Measurements from ENCODE around the gene NAA25.
"Not testable (repeated sequence)": the region's sequence is repeated elsewhere in the genome, so short reads cannot be mapped to it uniquely, and the experiment has no call there.

The NAA25 gene

GRCh38 chr12:112111931-112112330, 3.3 kb upstream of the NAA25 start:
- no peak for ATAC-seq (ENCODE audit: insufficient read depth, low read depth)
- no peak overlapping the region for H3K4me3 ChIP-seq (ENCODE audit: low read depth in 1 of 2, low read length in 2 of 2)

GRCh38 chr12:112110787-112111662, 2.4 kb upstream of the NAA25 start:
- not testable (repeated sequence) for H3K4me3 ChIP-seq (ENCODE audit: low read depth in 1 of 2, low read length in 2 of 2); H3K27ac ChIP-seq (ENCODE audit: low read length); H3K36me3 ChIP-seq (ENCODE audit: insufficient read depth, low read length); H2AFZ ChIP-seq (ENCODE audit: low read depth, low read length); H3K9ac ChIP-seq (ENCODE audit: low read depth, low read length); H3K4me2 ChIP-seq (ENCODE audit: insufficient read depth, low read length); H3K27me3 ChIP-seq (ENCODE audit: insufficient read depth, low read length, poor library complexity); ATAC-seq (ENCODE audit: insufficient read depth, low read depth); DNase-seq; H3K9me3 ChIP-seq (ENCODE audit: insufficient read depth, low read length, severe bottlenecking)
- H3K4me1 ChIP-seq (ENCODE audit: insufficient read depth, low read length), result peaks cover 28% of the 10 kb centered on the region
- peaks cover 31% of the 10 kb centered on the region for H3K79me2 ChIP-seq (ENCODE audit: insufficient read depth, low read length)
- H4K20me1 ChIP-seq (ENCODE audit: insufficient read depth, low read length), result peaks cover 21% of the 10 kb centered on the region

More at GRCh38 chr12:112111931-112112330, 3.3 kb upstream of the NAA25 start:
- no peak overlapping the region for H3K27ac ChIP-seq (ENCODE audit: low read length)
- DNase-seq, result no peak
- no peaks in the 10 kb centered on the region for H3K27me3 ChIP-seq (ENCODE audit: insufficient read depth, low read length, poor library complexity)
- peaks cover 28% of the 10 kb centered on the region for H3K4me1 ChIP-seq (ENCODE audit: insufficient read depth, low read length)
- H4K20me1 ChIP-seq (ENCODE audit: insufficient read depth, low read length), result peaks cover 12% of the 10 kb centered on the region
- peaks cover 22% of the 10 kb centered on the region for H3K79me2 ChIP-seq (ENCODE audit: insufficient read depth, low read length)
- H3K9ac ChIP-seq (ENCODE audit: low read depth, low read length), result no peak overlapping the region
- no peaks in the 10 kb centered on the region; the same call in 1 of the 2 replicates for H3K36me3 ChIP-seq (ENCODE audit: insufficient read depth, low read length)
- H3K9me3 ChIP-seq (ENCODE audit: insufficient read depth, low read length, severe bottlenecking), result no peaks in the 10 kb centered on the region
- no peak overlapping the region for H3K4me2 ChIP-seq (ENCODE audit: insufficient read depth, low read length)
- no peak overlapping the region for H2AFZ ChIP-seq (ENCODE audit: low read depth, low read length)
- TF ChIP-seq, protein P1, sequence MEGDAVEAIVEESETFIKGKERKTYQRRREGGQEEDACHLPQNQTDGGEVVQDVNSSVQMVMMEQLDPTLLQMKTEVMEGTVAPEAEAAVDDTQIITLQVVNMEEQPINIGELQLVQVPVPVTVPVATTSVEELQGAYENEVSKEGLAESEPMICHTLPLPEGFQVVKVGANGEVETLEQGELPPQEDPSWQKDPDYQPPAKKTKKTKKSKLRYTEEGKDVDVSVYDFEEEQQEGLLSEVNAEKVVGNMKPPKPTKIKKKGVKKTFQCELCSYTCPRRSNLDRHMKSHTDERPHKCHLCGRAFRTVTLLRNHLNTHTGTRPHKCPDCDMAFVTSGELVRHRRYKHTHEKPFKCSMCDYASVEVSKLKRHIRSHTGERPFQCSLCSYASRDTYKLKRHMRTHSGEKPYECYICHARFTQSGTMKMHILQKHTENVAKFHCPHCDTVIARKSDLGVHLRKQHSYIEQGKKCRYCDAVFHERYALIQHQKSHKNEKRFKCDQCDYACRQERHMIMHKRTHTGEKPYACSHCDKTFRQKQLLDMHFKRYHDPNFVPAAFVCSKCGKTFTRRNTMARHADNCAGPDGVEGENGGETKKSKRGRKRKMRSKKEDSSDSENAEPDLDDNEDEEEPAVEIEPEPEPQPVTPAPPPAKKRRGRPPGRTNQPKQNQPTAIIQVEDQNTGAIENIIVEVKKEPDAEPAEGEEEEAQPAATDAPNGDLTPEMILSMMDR (IDR thresholded peaks at IDR 0.05; ENCODE audit: borderline replicate concordance, extremely low read depth, low read length, poor library complexity, severe bottlenecking), result no peak
- TF ChIP-seq EZH2 (IDR thresholded peaks at IDR 0.05; ENCODE audit: borderline replicate concordance, low read depth, low read length, severe bottlenecking), result no peak

DNA sequence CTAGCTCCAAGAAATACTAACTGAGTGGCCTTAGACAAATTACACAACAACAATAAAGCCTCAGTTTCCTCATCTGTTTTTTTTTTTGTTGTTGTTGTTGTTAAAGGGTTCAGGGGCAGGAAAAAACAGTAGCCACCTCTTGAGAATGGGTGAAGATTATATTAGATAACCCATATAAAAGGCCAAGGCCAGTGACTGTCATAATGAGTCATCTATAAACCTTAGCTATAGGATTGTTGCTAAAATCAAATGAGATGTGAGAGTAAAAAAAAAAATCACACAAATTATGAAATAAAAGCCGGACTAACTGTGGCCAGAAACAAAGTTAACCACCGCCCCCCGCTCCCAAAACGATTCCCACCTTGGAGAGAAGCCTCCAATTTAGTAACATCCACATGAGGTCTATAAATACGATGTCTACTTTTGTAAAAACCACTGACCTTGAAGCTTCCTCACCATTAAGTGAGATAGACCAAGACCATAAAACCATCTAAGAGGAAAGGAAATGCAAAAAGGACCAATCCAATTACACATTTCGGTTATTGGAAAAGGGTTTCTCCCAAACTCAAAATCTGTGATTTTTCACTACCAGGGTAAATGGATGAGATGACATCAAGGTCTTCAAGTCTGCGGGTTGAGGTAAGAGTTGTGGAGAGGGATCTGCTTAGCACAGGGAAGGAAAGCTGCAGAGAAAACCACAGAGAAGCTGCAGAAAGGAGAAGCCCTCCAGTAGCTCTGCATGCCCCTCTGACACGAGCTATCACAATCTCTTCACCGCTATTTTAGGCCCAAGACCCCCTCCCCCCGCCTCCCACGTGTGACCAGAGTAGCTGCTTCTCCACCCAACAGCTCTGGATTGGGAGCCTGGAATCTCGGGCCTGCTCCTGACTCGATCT, 1.0 kb downstream of the NAA25 start:
- Histone ChIP-seq H3K4me1 (ENCODE audit: insufficient read depth, low read length) (peaks cover 39% of the 10 kb centered on the region), H3K9me3 (ENCODE audit: insufficient read depth, low read length, severe bottlenecking) (no peaks in the 10 kb centered on the region), H4K20me1 (ENCODE audit: insufficient read depth, low read length) (peaks cover 48% of the 10 kb centered on the region), H3K9ac (ENCODE audit: low read depth, low read length) (peak overlapping the region; percentile 70), H3K27ac (ENCODE audit: low read length) (peak overlapping the region; percentile 96), H3K79me2 (ENCODE audit: insufficient read depth, low read length) (peaks cover 66% of the 10 kb centered on the region), H3K4me2 (ENCODE audit: insufficient read depth, low read length) (peak overlapping the region; percentile 70), H3K27me3 (ENCODE audit: insufficient read depth, low read length, poor library complexity) (no peaks in the 10 kb centered on the region), H3K36me3 (ENCODE audit: insufficient read depth, low read length) (peaks cover 25% of the 10 kb centered on the region), H3K4me3 (ENCODE audit: low read depth in 1 of 2, low read length in 2 of 2) (peak overlapping the region; percentile 88 to 94; a peak in 3 of 4 replicates), H2AFZ (ENCODE audit: low read depth, low read length) (peak overlapping the region; percentile 96)
- TF ChIP-seq, protein P1 (IDR thresholded peaks at IDR 0.05; ENCODE audit: borderline replicate concordance, extremely low read depth, low read length, poor library complexity, severe bottlenecking), result no peak
- TF ChIP-seq EZH2 (IDR thresholded peaks at IDR 0.05; ENCODE audit: borderline replicate concordance, low read depth, low read length, severe bottlenecking), result no peak
- ATAC-seq (ENCODE audit: insufficient read depth, low read depth) (peak; percentile 79), DNase-seq (peak; percentile 71)

Measured in DND-41 (cell line).